LHCN-M2 (cell line): ENCODE data around the gene WDR7. TPM values are rescaled to one million over a fixed set of nuclear protein-coding genes. Genes with fewer than 3 reads are reported as not detected.

Source experiments
- DNase-seq: peaks from one replicate; pipeline ENCODE4 v3.0.0-alpha.2; 2012; ENCODE audit warnings: low read depth
- total RNA-seq: library from RNA; depleted of rRNA; stranded (reverse); fragments of >200 nt; gene quantifications from 2 replicates; pipeline ENCODE4 v1.2.3, GENCODE V29; 2014

WDR7 gene
- total RNA-seq, 1 experiment from 2014 or later, result 11.0 TPM

GRCh38 chr18:56889621-56890020 lies 238.5 kb downstream of the WDR7 start:
- no peak for DNase-seq

GRCh38 chr18:56890632-56891031 lies 239.5 kb downstream of the WDR7 start:
- peak; percentile 91 for DNase-seq

GRCh38 chr18:56891116-56891515 lies 240.0 kb downstream of the WDR7 start:
- DNase-seq, result no peak

DNA sequence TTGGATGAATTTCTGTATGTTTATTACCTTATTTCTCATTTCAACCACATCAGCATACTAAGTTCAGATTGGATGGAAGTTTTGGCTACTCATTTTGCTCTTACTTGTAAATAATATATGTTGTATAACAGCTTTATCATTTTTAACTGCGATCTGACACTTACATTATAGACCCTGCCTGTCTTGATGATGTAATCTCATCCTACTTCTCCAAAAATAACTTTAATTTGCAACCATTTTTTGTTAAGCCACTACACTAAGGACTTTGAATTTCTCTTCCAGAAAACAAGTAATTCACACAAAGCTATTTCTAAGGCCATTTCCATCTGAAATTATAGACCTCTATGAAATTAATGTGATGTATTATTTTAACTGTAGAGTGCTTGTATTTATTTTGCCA lies 240.7 kb downstream of the WDR7 start:
- no peak for DNase-seq

GRCh38 chr18:56897122-56897521 lies 246.0 kb downstream of the WDR7 start:
- no peak for DNase-seq

DNA sequence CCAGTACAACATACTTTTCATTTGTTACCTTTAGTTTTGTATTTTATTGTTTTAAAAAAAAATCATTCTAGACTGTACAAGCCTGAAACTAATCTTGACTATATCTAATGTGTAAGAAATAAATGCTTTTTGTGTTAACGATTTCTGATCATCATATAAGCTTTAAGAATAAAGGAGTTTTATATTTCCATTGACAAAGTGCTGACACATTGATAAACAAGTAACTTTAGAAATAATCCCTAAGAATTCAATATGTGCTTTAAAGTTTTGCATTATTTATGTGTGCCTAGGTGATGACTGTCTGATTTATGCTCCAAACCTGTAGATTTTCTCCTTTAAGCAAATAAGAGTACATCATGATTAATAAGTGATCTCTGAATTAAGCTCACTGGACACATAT lies 248.5 kb downstream of the WDR7 start:
- no peak for DNase-seq

DNA sequence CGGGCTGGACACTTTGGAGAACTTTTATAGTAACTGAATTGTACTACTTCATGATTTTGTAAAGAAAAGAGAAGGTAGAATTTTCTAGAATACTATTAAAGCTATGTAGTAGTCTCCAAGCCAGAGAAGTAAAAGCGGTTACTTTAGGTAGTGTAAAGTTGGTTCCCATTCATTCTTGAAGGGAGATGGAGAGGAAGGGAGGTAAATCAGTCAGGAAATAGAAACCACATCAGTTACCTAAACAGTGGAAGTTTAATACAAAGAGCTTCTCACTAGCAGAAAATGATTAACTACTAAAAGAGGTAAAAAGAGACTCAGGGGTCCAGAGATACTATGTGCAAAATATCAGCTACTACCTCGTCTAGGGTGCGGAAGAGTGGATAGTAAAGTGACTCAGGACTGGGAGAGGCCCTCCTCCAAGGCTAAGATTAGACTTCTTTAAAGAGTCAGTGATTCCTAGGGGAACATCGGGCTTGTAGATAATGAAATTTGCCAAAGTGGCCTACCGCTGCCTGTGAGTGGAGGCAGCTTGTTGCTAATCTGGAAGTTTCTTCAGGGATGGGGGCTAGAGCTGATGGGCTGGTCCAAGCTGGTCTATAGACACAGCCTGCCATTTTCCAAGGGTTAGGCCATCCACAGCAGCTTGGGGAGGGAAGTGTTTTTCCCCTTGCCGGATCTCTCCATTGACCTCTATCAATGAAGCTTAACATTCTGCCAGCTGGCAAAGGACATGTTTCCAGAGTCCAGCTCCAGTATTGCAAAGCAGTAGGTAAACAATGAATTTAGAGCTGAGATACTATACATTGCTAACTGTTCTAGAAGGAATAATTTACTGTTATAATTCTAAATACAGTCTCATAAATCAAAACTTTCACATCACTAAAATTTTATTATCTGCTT lies 249.3 kb downstream of the WDR7 start:
- no peak for DNase-seq

GRCh38 chr18:56901919-56902318 lies 250.8 kb downstream of the WDR7 start:
- no peak for DNase-seq

- no peak for DNase-seq
Observed at GRCh38 chr18:56902653-56903052, 251.5 kb downstream of the WDR7 start.

- no peak for DNase-seq
Observed at GRCh38 chr18:56903686-56904085, 252.5 kb downstream of the WDR7 start.

DNA sequence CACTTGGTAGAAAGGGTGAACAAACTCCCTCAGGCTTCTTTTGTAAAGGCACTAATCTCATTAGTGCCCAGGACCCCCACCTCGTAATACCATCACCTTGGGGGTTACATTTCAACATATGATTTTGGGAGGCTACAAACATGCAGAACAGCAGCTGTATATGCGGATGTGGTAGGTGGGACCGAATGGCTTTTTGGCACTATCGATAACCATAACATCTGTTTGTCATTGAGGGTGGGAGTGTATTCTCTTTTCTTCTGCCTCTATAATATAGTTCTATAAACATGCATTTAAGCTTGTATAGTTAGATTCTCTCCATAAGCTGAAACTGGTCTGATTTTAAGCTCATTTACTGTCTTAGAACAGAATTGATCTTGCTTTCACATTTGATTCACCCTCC lies 256.6 kb downstream of the WDR7 start:
- DNase-seq, result no peak

DNA sequence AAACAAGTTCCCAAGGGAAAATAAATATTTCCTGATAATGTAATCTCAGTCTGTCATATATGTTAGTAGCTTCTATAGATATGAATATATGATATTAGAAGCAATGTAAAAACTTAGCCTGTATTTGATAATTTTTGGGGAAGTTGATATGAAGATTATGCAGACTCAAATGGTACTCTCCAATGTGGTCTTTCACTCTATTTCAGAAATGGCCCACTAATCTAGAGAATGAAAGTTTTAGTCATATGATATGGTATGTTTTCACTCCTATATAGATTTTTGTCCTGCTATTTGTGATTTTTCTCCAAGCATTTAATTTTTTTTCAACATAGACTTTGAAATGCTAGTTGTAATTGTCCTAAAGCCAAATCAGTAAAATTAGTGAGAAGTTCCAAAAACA lies 259.1 kb downstream of the WDR7 start:
- no peak for DNase-seq

DNA sequence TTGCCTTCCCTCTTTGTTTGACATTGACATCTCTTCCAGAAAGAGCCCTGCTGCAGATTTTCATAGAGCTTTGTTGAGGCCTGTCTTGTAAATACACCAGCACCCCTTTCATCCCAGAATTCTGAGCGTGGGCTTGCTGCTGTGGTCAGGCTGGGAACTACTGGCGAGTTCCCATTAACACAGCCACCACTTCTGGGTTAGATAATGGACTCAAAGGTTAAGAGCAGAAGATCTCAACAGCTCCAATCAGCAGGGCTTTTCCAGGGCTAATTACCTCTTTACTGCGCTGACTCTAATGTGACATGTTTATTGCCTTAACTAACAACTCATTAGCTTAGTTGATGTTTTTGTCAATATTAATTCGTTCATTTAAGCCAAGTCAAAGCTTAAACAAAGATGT lies 259.8 kb downstream of the WDR7 start:
- DNase-seq, result no peak

DNA sequence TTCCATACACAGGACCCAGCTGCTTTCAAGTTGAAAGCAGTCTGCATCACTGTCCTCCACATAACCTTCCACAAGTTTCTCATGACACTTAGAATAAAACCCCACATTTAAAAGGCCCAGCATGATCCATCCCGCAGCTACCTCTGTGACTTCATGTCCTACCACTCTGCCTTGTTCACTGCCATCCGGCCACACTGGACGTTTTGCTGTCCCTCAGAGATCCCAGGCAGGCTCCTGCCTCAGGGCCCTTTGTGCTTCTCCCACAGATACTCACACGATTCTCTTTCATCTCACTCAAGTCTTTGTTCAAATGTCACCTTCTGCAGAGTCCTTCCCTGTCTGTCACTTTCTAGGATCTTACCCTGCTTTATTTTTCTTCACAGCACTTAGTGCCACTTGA lies 262.8 kb downstream of the WDR7 start:
- DNase-seq, result no peak

DNA sequence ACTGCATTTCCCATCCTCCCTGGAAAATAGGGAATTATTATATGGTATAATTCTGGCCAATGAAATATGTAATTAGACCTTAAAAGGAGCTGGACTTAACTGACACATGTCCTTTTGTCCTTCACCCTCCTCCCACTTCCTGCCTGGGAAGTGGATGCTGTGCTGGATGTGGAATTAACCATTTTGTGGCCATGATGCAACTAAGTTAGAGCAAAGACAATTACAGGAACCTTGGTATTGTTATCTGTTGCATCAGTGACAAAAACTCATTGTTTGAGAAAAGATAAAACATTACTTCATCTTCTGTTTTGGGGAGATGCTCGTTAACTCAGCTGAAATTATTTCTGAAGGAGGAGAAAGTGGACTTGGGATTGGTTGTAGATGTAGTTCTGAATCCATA lies 268.0 kb downstream of the WDR7 start:
- DNase-seq, result no peak

- no peak for DNase-seq
Observed at GRCh38 chr18:56921896-56922480, 270.8 kb downstream of the WDR7 start.

GRCh38 chr18:56926734-56927133 lies 275.6 kb downstream of the WDR7 start:
- no peak for DNase-seq

DNA sequence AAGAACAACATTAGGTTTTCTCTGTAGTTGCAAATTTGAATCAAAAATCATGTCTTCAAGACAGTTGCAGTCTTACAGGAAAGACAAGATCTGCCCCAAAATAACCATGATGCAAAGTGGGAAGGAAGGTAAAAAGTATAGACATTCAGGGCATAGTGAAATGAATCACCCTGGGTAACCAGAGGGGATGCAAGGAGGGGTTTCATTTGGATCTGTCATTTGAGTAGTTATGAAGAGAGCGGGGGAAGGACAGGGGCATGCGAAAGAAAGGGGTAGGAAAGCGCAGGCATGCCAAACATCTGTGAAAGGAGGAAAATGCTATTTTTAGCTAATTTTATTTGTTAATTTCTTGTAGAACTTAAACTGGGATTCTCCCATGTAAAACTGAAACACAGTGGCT lies 276.6 kb downstream of the WDR7 start:
- DNase-seq, result no peak

- no peak for DNase-seq
Observed at GRCh38 chr18:56929886-56930285, 278.7 kb downstream of the WDR7 start.

GRCh38 chr18:56933472-56933871 lies 282.3 kb downstream of the WDR7 start:
- DNase-seq, result peak; percentile 36

GRCh38 chr18:56934131-56934530 lies 283.0 kb downstream of the WDR7 start:
- DNase-seq, result no peak

- no peak for DNase-seq
Observed at GRCh38 chr18:56934906-56935305, 283.7 kb downstream of the WDR7 start.

GRCh38 chr18:56935434-56936040 lies 284.4 kb downstream of the WDR7 start:
- DNase-seq, result no peak
